GM10847 (cell line): ENCODE measurements around the gene PNMA8B.

Source experiments
- POLR2A ChIP-seq: IDR thresholded peaks from 2 replicates; pipeline ENCODE4 v1.6.1; 2011; ENCODE audit not compliant: insufficient read length; ENCODE audit errors: extremely low read depth

Gene PNMA8B, protein sequence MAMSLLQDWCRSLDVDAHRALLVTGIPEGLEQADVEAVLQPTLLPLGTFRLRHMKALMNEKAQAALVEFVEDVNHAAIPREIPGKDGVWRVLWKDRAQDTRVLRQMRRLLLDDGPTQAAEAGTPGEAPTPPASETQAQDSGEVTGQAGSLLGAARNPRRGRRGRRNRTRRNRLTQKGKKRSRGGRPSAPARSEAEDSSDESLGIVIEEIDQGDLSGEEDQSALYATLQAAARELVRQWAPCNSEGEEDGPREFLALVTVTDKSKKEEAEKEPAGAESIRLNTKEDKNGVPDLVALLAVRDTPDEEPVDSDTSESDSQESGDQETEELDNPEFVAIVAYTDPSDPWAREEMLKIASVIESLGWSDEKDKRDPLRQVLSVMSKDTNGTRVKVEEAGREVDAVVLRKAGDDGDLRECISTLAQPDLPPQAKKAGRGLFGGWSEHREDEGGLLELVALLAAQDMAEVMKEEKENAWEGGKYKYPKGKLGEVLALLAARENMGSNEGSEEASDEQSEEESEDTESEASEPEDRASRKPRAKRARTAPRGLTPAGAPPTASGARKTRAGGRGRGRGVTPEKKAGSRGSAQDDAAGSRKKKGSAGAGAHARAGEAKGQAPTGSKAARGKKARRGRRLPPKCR

DNA sequence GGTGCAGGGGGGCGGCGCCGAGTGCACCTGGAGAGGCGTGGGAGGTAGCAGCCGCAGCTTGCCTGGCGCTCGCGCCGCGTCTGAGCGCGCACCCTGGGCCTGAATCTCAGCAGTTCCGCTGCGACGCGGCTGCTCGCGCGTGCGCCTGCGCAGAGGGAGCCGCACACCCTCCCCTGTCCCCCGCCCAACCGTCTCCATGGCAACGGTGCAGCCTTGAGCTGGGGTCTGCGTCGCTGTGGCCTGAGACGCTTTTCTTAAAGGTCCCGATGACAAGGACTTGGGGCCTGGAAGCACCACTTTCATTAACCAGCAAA is at the start of gene PNMA8B:
Gene PNMA8B (minus strand): TSS at position 82 of the 314 bp plus-strand sequence. CDS start 402 bp downstream, outside the sequence.
- no peak for TF ChIP-seq POLR2A

DNA sequence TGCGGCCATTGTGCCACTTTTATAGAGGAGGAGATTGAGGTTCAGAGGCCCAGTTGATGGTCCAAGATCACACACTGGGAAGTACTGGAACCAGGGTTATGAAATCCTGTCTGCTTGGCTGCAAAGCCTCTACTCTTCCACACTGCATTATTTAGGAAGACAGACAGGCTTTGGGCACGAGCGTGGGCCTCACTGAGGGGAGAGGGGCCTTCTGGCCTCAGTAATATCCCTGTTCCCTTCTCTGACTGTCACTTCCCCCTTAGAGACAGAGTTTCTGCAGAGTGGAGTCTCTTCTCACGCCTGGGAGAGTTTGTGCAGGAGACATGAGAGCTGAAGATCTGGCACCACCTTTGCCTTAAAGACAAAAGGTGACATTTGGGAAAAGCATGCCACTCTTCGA is 49.0 kb upstream of the PNMA8B start:
- TF ChIP-seq POLR2A, result no peak

DNA sequence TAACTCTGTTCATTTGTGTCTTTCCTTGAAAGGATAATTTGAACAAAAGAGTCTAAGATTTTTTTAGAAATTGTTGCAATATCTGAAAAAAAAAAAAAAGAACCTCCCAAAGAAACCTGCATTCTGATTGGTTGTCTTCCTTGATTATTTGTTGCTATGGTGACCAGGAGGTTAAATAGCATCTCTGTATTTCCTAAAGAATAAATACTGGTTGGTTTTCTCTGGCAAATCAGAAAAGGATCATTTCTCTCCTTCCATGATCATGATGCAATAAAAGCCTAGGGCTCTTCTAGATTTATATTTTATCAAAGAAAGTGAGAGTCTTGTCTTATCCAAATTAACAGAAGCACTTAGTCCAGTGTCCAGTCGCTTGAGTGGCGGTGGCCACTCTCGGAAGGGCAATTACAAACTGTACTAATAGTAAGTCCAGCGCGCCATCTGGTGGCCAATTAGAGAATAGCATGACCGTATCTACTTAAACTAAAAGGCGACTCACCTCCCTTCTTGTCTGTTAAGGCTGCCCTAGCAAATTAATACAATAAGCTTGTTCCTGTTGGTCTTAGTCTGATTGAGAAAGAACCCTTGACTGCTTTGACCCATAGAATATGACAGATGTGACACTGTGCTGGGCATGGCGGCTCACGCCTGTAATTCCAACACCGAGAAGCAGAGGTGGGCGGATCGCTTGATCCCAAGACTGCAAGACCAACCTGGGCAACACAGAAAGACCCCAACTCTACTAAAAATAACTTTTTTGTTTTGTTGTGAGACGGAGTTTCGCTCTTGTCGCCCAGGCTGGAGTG is 47.0 kb upstream of the PNMA8B start:
- TF ChIP-seq POLR2A, result no peak

DNA sequence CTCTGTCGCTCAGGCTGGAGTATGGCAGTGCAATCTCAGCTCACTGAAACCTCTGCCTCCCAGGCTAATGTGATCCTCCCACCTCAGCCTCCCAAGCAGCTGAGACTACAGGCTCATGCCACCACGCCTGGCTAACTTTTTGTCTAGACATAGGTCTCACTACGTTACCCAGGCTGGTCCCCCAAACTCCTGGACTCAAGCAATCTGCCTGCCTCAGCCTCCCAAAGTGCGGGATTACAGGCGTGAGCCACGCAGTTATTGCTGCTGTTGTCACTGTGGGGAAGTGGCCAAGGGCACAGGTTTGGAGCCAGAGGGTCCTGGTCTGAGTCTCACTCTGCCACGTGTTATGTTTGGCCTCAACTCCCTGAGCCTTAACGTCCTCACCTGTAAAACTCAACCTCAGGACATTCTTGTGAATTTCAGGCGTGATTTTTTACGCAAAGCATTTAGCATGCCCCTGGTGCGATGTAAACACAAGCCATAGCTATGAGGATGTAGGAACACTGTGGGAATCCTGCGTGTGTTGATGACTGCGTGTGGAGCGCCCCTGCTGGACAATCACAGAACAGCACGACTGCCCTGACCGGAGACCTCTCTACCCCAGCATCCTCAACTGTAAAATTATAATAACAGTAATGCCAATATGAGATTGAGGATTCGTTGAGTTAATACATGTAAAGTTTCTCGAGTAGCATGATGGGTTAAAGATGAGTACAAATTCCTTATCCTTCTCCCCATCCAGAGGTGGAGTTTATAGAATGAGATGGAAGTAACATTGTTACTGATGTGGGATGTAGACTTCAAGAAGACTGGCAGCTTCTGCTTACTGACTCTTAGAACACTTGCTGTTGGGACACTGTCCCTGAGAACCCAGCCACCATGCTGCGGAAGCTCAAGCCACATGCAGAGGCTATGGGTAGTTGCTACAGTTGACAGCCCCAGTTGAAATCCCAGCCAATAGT is 41.8 kb upstream of the PNMA8B start:
- no peak for TF ChIP-seq POLR2A

DNA sequence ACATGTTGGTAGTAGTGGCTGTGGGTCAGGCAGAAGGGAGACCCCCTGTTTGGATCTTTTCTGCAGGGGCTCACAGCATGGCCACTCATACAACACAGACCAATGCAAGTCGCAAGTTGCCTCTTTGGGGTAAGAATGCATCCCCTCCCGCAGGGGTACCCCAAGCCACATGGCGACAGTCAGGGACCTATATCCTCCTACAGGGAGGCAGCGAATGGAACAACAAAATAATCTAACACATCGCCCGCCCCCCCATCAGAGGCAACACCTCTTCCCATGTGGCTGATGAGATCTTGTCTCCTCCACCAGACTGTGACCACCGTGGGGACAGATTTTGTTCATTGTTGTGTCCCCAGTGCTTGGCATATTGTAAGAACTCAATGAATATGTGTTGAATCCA is 40.7 kb upstream of the PNMA8B start:
- no peak for TF ChIP-seq POLR2A

DNA sequence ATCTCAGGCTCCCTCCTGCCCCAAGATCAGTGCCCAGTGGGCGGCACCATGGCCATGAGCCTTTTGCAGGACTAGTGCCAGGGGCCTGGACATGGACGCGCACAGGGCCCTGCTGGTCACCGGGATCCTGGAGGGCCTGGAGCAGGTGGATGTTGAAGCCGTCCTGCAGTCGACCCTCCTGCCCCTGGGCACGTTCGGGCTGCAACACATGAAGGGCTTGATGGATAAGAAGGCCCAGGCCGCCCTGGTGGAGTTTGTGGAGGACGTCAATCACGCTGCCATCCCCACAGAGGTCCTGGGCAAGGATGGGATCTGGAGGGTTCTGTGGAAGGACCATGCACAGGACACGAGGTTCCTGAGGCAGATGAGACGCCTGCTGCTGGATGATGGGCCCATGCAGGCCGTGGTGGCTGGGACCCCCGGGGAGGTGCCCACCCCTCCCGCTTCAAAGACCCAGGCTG is 38.0 kb upstream of the PNMA8B start:
- no peak for TF ChIP-seq POLR2A

DNA sequence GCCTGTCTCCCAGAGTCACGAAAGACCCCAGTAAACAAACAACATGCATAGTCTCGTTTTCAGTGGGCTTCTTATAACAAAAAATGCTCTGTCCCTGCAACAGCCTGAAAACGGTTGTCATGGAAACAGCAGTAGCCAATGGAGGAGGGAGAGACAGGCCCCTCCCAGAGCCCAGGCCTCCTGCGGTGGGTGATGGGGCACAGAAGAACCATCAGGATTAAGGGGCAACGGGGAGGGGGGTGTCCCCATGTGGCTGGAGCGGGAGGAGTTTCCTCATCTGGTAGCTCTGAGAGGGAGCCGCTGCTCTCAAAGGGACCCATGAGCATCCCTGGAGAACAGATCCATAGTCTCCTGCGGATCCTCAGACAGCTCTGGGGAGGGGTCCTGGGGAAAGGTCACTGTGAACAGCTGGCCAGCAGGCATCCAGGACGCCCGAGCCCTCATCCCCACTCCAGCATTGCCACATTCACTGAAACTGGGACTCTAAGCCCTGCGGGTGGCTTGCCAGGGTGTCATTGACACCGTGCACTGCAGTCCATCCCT is 37.5 kb upstream of the PNMA8B start:
- no peak for TF ChIP-seq POLR2A

DNA sequence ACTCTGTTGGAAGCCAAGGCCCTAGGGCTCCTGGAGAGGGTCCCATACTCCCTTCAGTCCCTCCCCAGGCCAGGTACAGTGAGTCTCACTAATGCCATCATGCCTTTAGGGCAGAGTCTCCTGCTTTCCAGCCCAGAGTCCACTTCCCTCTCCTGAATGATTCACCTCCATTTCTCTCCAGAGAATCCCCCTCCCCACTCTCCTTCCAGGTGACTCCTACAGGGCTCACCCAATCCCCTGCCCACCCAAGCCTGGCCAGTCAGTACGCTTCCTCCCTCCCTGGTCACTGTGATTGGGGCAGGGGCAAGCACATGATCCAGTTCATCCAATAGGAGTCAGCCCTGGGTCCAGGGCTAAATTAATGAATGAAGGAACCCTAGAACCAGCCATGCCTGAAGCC is 35.0 kb upstream of the PNMA8B start:
- no peak for TF ChIP-seq POLR2A

DNA sequence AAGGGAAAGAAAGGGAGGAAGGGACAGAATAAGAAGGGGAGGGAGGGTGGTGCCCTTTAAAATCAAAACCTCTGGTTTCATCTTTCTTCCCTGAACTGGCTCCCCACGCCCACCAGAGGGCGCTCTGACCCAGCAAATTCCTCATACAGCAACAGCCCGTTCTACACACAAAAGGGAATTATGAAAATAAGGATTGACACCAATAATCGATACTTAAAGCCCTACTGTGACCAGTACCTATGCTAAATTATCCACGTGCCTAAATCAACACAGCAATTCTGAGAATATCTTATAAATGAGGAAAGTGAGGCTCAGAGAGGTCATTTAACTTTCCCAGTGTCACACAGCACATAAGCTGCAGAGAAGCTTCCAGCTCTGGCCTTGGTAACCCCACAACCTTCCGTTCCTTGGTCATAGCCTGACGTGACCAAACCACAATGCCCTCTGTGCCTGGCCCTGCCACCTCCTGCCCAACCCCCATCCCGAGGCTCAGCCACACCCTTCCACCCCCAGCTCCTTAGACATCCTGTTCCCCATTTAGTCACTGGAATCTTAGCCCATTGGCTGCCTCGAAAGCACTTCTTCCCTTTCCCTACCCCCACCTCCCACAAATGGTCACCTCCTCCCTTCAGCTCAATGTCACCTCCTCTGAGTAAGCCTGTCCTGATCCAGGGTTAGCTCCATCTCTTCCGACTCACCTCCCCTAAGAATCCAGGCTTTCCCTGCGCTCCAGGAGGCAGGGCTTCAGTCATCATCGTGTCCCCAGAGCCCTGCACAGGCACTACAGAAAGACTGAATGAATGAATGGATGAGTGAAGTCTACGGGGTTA is 34.2 kb upstream of the PNMA8B start:
- TF ChIP-seq POLR2A, result no peak

DNA sequence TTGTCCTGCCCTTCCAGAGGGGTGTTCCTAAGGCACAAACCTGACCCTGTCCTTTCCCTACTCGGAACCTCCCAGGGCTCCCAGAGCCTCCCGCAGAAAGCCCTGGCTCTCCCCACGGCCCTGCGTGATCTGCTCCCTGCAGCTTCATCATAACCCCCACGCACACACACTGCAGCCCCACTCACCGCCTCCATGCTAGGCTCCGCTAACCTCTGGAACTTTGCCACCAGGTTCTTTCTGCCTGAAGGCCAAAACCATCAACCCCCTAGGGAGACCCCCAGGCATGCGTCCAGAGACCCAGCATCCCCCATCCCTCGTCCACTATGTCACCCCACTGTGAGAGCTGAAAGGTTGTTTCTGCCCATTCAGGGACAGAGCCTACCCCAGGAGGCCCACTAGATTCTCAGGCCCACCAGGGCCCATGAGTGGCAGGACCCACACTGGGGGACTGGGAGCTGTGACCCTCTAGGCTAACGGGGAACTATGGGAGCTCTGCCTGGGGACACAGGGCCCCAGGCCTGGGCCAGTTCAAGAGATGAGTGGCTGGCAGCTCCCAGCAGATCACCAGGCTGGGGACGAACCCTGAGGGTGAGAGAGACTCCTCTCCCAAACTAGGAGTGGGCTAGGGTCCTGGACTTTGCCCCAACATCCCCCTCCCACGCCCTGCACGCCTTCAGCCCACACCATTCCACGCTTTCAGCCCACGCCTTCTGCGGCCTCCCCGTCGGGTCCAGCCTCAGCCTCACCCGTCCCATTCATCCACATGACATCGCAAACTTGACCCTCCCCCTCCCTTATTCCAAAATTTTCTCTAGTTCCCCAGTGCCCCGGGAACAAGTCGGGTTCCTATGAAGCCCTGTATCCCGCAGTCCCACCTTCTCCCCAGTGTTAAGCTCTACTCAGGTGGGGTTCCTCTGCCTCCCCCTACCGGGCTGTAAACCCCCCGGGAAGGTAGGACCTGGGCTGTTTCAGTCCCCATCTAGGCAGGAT is 33.2 kb upstream of the PNMA8B start:
- TF ChIP-seq POLR2A, result no peak

DNA sequence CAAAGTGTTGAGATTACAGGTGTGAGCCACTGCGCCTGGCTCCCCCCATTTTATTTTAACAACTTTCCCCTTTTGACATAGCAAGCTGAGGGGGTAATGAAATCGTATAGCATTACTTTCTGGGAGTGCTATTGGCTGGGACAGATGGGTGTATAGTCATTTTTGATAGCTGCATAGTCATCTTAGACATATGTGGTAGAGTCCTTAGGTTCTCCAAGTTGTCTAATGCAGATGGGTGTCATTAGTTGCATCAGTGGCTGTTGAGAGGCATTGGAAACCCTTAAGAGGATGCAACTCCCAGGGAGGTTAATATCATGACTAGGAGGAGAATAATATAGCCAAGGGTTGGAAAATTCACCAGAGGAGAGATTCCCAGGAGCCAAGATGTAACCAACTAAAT is 28.6 kb upstream of the PNMA8B start:
- no peak for TF ChIP-seq POLR2A

DNA sequence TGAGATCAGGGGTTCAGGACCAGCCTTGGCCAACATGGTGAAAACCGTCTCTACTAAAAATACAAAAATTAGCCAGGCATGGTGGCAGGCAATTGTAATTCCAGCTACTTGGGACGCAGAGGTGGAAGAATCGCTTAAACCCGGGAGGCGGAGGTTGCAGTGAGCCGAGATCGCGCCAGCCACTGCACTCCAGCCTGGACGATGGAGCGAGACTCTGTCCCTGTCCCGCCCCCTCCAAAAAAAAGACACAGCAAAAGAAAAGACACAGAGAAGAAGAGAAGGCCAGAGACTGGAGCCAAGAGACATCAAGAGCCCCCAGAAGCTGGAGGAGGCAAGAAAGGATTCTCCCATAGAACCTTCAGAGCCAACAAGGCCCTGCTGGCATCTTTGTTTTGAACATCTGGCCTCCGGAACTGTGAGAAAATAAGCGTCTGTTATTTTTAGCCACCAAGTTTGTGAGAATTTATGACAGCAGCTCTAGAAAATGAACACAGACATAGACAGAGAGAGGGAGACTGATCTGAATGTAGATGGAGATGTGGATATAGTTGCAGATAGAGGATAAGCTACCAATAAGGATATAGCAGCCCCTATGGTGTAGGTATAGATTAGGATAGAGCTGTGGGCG is 25.7 kb upstream of the PNMA8B start:
- no peak for TF ChIP-seq POLR2A
